Measurements from ENCODE around the gene CYFIP2.

DNA sequence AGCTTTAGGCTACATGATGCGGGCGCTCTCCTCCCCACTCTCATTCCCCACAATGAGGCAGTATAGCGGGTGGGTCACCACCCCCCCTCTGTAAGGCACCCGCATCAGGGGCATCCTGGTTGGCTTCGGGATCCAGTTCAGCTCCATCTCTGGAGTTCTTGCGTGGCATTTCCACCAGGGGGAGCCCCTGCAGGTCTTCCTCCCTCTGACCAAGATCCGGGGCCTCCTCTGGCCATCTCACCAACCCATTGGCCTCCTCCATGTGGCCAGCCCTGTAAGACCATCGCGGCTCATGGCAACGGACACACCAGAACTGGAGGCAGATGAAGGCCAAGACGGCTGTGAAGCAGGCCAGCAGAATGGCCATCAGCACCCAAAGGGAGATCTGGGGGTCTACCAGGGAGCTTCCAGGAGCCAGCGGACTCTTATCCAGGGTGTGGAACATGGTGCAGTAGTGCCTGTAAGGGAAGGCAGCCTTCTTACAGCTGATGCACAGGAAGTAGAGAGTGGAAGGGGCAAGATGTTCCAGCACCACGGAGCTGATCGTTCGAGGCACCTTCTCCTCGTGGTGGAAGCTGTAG lies 77.0 kb downstream of the CYFIP2 start:
- TF ChIP-seq NR2F1 (CRISPR knock-in tag; IDR thresholded peaks at IDR 0.05) = no peak
- no peak for TF ChIP-seq SP4 (CRISPR knock-in tag; IDR thresholded peaks at IDR 0.05)
- TF ChIP-seq EZH2 (conservative IDR thresholded peaks at IDR 0.05; ENCODE audit: low read depth, low read length) = no peak
- no peak for TF ChIP-seq GABPA (IDR thresholded peaks at IDR 0.05; ENCODE audit: low read depth, low read length)
- TF ChIP-seq GABPA (CRISPR knock-in tag; IDR thresholded peaks at IDR 0.05; ENCODE audit: low read depth) = no peak
